ES-I3 (cell line): ENCODE results near the gene CPA1.

Experiments used
- H3K36me3 ChIP-seq: 2 replicates; pipeline ENCODE4 v1.6.1; 2013; ENCODE audit warnings: mild to moderate bottlenecking, low read length, control low read depth, moderate library complexity; ENCODE audit not compliant: insufficient read depth
- H3K4me1 ChIP-seq: 2 replicates; pipeline ENCODE4 v1.6.1; 2013; ENCODE audit warnings: mild to moderate bottlenecking, control low read depth, low read length; ENCODE audit not compliant: insufficient read depth
- H3K9ac ChIP-seq: 2 replicates; pipeline ENCODE4 v1.6.1; 2013; ENCODE audit warnings: low read depth, mild to moderate bottlenecking, low read length, moderate library complexity
- H3K9me3 ChIP-seq: 2 replicates; pipeline ENCODE4 v1.6.1; 2013; ENCODE audit warnings: mild to moderate bottlenecking, low read length, moderate library complexity; ENCODE audit not compliant: control insufficient read depth, insufficient read depth

Gene CPA1

DNA sequence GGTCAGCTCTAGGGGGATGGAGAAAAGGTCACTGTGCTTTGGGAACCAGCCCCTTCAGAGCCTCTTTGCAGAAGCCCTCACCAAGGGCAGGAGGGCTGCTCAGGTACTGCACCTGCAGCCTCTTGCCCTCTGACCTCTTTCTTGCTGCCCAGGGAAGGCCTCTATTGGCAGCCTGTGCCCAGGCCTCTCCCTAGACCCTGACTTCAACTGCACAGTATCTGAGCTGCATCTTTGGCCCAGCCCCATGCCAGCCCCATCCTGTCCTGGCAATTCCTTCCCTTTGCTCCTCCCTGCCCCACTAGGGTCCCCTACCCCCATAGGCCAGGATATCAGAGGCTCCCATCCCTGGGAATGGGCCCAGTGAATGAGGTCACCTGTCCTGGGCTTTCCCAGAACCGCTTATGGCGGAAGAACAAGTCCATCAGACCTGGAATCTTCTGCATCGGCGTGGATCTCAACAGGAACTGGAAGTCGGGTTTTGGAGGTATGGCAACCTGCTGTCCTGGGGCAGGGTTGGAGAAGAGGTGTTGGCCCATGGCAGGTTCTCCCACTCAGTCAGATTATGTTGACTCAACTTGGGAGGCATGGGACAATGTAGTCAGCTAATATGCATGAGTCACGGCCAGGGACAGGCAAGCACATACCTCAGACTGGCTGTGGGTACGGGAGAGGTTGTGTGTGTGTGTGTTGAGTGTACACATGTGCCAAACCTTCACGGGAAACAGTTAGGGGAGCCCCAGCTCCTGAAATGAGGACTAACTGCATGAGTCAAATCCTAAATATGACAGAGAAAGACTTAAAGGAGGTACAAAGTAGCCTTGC is 17.1 kb upstream of the CPA1 start:
- Histone ChIP-seq H3K36me3 (no peaks in the 10 kb centered on the region), H3K9me3 (peaks cover 5% of the 10 kb centered on the region; the same call in 1 of the 2 replicates), H3K4me1 (peaks cover 9% of the 10 kb centered on the region), H3K9ac (no peak overlapping the region)

DNA sequence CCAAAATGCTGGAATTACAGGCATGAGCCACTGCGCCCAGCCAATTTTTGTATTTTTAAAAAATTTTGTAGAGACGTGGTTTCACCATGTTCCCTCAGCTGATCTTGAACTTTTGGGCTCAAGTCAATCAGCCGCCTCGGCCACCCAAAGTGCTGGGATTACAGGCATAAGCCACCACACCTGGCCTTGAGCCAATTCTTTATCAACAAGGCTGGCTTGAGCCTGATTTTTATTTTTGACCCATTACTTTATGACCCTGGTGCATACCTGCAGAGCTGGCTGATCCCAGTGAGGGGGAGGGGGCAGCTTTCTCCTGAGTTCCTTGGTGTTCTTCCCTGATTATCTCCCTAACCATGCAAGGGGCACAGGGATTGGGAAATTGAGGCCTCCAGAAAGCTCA is 15.8 kb upstream of the CPA1 start:
- Histone ChIP-seq H3K9me3 (peaks cover 5% of the 10 kb centered on the region; the same call in 1 of the 2 replicates), H3K9ac (no peak overlapping the region), H3K4me1 (peaks cover 18% of the 10 kb centered on the region), H3K36me3 (no peaks in the 10 kb centered on the region)

DNA sequence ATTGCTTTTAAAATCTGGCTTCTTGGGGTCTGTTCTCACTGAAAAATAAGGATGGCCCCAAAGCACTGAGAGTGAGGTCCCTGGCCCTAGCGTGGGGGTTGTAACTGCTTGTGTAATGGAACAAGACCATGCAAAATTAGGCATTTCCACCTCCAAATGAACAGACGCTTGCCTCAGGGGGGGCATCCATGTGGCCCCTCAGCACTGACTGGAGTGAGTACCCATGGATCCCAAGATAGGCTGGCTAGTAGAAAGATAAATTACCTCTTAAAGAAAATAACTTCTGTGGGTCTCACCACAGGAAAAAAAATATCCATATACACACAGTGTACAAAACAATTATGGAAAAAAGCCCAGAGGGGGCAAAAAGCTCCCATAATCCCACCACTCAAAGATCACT is 15.2 kb upstream of the CPA1 start:
- Histone ChIP-seq H3K36me3 (no peaks in the 10 kb centered on the region), H3K4me1 (peaks cover 21% of the 10 kb centered on the region), H3K9me3 (0 out of 2 replicates have a peak, but pooled peaks cover 5% of the 10 kb centered on the region), H3K9ac (no peak overlapping the region)

DNA sequence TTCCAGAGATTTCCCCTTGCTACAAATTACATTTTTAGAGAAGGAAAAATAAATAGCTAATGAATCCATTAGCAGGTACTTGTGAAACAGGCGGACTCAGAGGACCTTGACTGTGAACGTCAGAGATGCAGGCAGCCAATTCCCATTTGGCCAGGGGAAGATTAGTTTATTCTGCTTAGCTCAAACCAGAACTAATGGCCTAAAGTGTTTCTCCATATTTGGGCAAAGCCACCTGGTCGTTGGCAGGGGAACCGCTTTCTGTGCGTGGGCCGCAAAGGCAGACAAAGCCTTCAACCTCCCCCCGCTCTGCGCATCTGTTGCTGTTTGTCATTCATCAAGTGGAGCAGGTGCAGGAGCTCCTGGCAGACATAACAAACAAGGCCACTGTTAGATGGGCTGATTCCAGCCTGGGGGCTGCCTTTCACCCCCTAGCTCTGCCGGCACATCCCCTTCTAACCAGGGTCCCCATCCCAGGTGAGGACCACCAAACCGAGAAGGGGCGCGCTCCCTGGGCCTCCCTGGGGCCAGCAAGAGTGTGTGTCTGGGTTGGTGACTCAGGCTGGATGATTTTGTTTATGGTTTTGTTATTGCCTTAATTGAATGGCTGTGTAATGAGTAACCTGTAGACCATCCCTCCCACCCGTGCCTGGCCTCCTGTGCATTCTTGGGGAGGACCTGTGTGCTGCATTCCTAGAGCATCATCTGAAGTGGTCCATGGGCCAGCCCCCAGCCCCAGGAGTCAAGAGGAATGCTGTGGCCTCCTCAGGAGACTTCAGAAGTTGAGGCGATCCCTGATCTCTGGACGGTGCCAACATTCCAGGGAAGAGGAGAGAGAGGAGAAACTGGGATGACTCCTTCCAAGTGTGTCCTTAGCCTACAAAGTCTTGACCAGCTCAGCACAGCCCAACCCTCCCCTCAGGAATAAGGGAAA is 14.5 kb upstream of the CPA1 start:
- Histone ChIP-seq H3K9me3 (0 out of 2 replicates have a peak, but pooled peaks cover 5% of the 10 kb centered on the region), H3K36me3 (no peaks in the 10 kb centered on the region), H3K9ac (no peak overlapping the region), H3K4me1 (peaks cover 21% of the 10 kb centered on the region)

DNA sequence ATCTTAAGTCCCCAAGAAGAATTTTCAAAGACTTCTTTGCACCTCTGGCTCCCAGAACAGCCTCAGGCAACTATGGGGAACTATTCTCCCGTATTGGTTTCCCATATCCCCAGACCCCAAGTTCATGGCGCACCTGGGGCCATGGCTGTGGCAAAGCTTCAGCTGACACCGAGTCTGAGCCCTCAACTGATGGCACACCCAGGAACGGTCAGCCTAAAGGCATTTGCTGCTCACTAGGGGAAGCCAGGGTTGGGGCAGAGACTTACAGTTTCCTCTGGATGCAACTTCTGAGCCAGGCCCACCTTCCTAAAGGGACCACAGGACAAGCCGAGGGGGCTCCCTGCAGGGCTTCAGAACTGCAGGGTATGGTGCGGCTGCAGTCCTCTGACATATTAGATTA is 13.7 kb upstream of the CPA1 start:
- H3K4me1 ChIP-seq = peaks cover 21% of the 10 kb centered on the region
- no peaks in the 10 kb centered on the region for H3K36me3 ChIP-seq
- no peak overlapping the region for H3K9ac ChIP-seq
- no peaks in the 10 kb centered on the region for H3K9me3 ChIP-seq

DNA sequence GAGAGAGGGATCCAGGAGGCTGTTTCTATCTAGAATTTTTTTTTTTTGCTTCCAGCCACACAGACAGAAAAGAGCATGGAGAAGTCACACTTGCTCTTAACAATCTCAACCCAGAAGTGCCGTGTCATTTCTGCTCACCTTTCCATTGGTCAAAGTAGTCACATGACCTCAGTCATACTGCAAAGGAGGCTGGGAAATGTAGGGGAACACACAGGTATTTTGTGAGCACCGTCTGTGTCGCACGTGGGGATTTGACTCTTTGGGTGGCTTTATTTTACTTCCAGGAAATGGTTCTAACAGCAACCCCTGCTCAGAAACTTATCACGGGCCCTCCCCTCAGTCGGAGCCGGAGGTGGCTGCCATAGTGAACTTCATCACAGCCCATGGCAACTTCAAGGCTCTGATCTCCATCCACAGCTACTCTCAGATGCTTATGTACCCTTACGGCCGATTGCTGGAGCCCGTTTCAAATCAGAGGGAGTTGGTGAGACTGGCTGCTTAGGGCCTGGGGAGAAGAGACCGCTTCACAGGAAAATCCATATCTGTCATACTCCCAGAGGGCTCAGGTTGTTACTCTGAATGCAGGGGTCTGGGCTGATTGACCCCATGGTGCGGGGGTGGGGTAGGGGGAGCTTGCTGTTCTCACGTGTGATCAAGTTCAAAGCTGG is 13.1 kb upstream of the CPA1 start:
- no peaks in the 10 kb centered on the region for H3K9me3 ChIP-seq
- no peaks in the 10 kb centered on the region for H3K36me3 ChIP-seq
- H3K4me1 ChIP-seq = peaks cover 21% of the 10 kb centered on the region
- H3K9ac ChIP-seq = no peak overlapping the region

DNA sequence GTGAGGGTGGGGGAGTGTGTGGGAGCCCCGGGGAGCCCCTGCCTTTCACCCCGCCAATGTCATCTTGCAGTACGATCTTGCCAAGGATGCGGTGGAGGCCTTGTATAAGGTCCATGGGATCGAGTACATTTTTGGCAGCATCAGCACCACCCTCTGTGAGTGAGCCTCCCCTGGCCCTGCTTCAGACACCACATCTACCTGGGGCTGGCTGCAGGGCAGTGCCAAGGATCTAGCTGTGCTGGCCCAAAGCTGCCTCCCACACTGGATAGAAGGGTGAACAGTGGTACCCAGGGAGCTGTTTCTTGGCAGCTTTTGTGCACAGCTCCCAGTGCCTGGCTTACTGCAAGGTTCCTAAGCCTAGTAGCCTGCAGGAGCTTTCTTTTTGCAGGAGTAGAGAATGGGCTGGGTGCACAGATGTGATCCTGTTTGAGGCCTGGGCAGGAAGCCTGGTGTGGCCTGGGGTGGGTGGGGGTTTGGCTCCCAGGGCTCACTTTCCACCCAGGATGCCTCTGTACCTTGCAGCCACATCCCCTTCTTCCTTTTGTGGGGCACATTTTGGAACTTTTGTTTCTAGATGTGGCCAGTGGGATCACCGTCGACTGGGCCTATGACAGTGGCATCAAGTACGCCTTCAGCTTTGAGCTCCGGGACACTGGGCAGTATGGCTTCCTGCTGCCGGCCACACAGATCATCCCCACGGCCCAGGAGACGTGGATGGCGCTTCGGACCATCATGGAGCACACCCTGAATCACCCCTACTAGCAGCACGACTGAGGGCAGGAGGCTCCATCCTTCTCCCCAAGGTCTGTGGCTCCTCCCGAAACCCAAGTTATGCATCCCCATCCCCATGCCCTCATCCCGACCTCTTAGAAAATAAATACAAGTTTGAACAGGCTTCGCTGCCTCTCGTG is 12.2 kb upstream of the CPA1 start:
- no peak overlapping the region for H3K9ac ChIP-seq
- H3K9me3 ChIP-seq = no peaks in the 10 kb centered on the region
- no peaks in the 10 kb centered on the region for H3K36me3 ChIP-seq
- peaks cover 25% of the 10 kb centered on the region for H3K4me1 ChIP-seq

DNA sequence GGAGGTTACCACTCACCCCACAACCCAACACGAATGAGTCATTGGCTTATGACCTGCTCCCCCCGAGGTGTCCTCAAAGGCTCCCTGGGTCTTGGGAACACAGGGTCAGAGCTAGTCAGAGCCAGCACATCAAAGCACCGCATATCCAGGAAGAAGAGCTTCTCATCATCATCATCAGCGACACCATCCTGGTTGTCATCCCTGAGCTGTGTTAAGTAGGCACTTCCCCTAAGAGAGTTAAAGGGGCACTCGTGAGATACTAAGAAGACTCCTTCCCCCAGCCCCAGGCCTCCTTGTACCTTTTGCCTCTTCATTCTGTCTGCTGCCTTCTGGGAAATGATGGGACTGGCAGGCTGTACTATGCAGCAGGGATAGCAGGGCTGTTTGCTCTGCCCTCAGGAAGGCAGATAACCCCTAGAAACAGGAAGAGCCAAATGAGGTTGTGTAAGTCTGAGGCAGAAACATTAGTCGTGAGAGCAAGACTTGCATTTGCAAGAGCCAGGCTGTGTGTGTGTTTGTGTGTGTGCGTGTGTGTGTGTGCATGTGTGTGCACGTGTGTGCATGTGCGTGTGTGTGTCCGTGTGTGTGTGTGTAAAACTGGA is 11.1 kb upstream of the CPA1 start:
- Histone ChIP-seq H3K9ac (no peak overlapping the region), H3K4me1 (peaks cover 35% of the 10 kb centered on the region)

DNA sequence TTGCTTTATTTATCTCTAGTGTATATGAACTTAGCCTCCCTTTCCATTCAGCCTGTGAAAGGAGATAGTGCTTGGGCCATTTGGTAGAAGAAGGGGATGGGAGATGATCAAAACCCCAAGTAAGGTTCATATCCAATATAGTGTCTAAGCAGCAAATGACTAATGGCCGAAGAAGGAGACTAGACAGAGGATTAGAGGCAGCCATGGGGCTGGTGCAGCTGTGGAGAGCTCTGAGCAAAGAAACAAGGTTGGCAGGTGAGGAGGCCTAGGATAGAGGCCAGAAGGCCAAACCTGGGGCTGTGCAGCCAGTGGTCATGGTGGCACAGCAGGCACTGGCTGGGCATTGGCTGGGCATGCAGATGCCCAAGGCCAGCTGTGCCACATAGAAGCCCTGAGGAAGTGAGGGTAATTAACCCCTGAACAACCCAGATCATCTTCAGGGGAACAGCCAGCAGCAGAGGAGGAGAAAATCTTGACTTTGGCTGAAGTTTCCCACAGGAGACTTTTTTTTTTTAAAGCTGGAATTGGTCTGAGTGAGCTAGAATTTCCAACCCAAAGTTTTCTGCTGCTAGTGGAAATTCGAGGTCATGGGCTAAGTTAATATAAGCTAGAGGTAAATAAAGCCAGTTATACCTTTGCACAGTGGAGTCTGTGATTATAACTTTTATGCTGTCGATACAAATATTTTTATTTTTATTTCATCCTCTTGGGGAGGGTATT is 10.3 kb upstream of the CPA1 start:
- Histone ChIP-seq H3K9ac (no peak overlapping the region), H3K4me1 (peaks cover 35% of the 10 kb centered on the region), H3K36me3 (no peaks in the 10 kb centered on the region), H3K9me3 (no peaks in the 10 kb centered on the region)

More for the DNA sequence above, 11.1 kb upstream of the CPA1 start:
- Histone ChIP-seq H3K9me3 (no peaks in the 10 kb centered on the region), H3K36me3 (no peaks in the 10 kb centered on the region)

DNA sequence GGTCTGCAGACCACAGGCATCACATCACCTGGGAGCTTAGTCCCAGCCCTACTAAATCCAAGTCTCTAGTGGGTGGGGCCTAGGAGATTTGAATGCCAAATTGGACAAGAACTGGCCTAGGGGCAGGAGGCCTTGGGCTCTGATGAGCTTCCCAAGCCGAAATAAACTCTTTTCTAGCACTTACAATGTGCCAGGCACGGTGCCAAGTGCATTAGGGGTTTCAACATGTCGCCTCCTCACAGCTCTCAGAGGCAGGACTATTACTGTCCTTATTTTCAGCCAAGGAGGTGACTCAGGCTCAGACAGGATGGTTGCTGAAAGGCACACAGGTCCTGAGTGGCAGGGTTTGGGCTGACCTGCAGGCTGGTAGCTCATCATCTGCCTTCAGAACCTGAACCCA is 9.2 kb upstream of the CPA1 start:
- H3K36me3 ChIP-seq = no peaks in the 10 kb centered on the region
- H3K9ac ChIP-seq = no peak overlapping the region
- H3K9me3 ChIP-seq = peaks cover 7% of the 10 kb centered on the region
- H3K4me1 ChIP-seq = peaks cover 26% of the 10 kb centered on the region

DNA sequence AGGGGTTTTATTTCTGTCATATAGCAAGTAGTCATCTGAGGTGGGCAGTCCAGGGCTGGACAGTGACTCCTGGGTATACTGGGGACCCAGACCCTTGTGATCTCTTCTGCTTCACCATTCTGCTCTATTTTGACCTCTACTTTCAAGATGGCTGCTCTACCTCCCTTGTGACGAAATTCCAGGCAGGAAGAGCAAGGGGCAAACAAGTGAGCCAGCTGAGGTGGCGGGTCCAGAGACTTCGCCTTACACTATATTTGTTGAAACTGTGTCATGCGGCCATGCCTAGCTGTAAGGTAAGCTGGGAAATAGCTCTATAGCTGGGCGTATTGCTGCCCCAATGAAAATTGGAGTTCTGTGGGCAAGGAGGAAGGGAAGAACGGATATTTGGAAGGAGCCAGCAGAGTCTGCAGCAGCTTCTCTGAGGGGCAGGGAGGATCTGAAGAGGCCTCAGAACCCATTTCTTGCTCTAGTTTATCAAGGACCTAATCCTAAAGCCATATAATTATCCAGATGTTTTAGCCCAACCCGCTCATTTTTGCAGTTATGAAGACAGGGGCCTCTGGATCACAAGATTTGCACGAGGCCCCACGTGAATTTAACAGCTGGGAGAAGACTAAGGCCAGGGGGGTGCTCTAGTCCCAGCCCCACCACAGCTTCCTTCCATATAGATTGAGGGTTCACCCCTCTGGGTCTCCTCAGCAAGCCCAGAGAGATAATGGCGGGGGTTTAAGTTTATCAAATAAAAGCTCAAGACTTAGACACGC is 7.7 kb upstream of the CPA1 start:
- Histone ChIP-seq H3K9ac (no peak overlapping the region), H3K9me3 (peaks cover 9% of the 10 kb centered on the region), H3K4me1 (peaks cover 26% of the 10 kb centered on the region)

DNA sequence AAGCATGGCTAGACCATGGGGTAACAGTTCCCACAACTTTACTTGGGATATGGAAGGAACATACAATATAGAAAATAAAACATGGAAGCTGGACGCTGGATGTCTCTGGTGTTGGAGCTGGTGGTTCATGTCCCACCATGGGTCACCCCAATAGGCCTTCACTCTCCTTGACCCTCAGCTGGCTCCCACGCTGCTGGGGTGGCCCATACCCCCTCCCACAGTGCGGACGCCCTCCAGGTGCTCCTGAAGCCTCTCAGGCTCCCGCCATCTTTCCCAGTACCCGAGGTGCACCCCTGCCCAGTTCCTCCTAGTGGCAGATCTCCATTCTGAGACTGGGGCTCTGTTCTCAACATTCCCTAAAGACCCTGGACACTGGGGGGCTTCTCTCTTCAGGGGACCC is 5.8 kb upstream of the CPA1 start:
- H3K9me3 ChIP-seq = peaks cover 9% of the 10 kb centered on the region
- H3K9ac ChIP-seq = no peak overlapping the region
- peaks cover 17% of the 10 kb centered on the region for H3K4me1 ChIP-seq
- no peaks in the 10 kb centered on the region for H3K36me3 ChIP-seq

More for the DNA sequence above, 7.7 kb upstream of the CPA1 start:
- H3K36me3 ChIP-seq = no peaks in the 10 kb centered on the region
